NCI-H345 treated with DMSO at 0.1 percent for 48 hours (cell line): ENCODE measurements around the gene EVL.

Source experiments
- DNase-seq: peaks from one replicate; lab custom pipeline; 2025; ENCODE audit not compliant: unreplicated experiment; lab: John Stamatoyannopoulos, UW

The EVL gene

GRCh38 chr14:100108042-100108825 lies 43.0 kb downstream of the EVL start:
- peak; percentile 41 for DNase-seq

GRCh38 chr14:100108840-100109593 lies 43.8 kb downstream of the EVL start:
- DNase-seq: no peak

GRCh38 chr14:100109594-100109955 lies 44.4 kb downstream of the EVL start:
- no peak for DNase-seq

GRCh38 chr14:100110816-100111215 lies 45.6 kb downstream of the EVL start:
- no peak for DNase-seq

GRCh38 chr14:100111931-100112704 lies 46.9 kb downstream of the EVL start:
- DNase-seq: no peak

GRCh38 chr14:100114109-100114765 lies 49.0 kb downstream of the EVL start:
- DNase-seq: no peak

- no peak for DNase-seq
These were observed 50.0 kb downstream of the EVL start for GRCh38 chr14:100115236-100115635.

GRCh38 chr14:100115726-100116125 lies 50.5 kb downstream of the EVL start:
- no peak for DNase-seq

- DNase-seq: no peak
These were observed 50.9 kb downstream of the EVL start for GRCh38 chr14:100116134-100116533.

- no peak for DNase-seq
These were observed 51.8 kb downstream of the EVL start for GRCh38 chr14:100117026-100117425.

- DNase-seq: peak; percentile 56
These were observed 52.6 kb downstream of the EVL start for GRCh38 chr14:100117633-100118395.

GRCh38 chr14:100118396-100119011 lies 53.3 kb downstream of the EVL start:
- DNase-seq: no peak

GRCh38 chr14:100119251-100119650 lies 54.0 kb downstream of the EVL start:
- DNase-seq: no peak

- DNase-seq: no peak
These were observed 55.5 kb downstream of the EVL start for GRCh38 chr14:100120522-100121269.

- DNase-seq: no peak
These were observed 56.6 kb downstream of the EVL start for GRCh38 chr14:100121643-100122480.

- no peak for DNase-seq
These were observed 57.4 kb downstream of the EVL start for GRCh38 chr14:100122481-100123223.

- DNase-seq: no peak
These were observed 58.4 kb downstream of the EVL start for GRCh38 chr14:100123618-100124017.
